Measurements from ENCODE around the gene PCK2. TPM values are rescaled to one million over a fixed set of nuclear protein-coding genes. Genes with fewer than 3 reads are reported as not detected.

Gene PCK2
- total RNA-seq, 1 donor from 2014 or later = 126 TPM

GRCh38 chr14:24076302-24076601, 17.9 kb upstream of the PCK2 start:
- no peaks in the 10 kb centered on the region for H3K9me3 Mint-ChIP-seq (ENCODE audit: low read depth)
- H3K27me3 Mint-ChIP-seq (ENCODE audit: low read depth) = peaks cover 25% of the 10 kb centered on the region
- no peaks in the 10 kb centered on the region for H3K36me3 Mint-ChIP-seq (ENCODE audit: low read depth)
- peaks cover 4% of the 10 kb centered on the region for H3K4me1 Mint-ChIP-seq (ENCODE audit: low read depth)
- H3K27ac Mint-ChIP-seq (ENCODE audit: unreplicated experiment) = no peak overlapping the region
- H3K4me3 Mint-ChIP-seq (ENCODE audit: unreplicated experiment) = no peak overlapping the region
- no peak for DNase-seq (ENCODE audit: low spot score)
- TF ChIP-seq CTCF (IDR thresholded peaks at IDR 0.05) = no peak

- no peak for DNase-seq (ENCODE audit: low spot score)
- Mint-ChIP-seq H3K27ac (ENCODE audit: unreplicated experiment) (no peak overlapping the region), H3K4me3 (ENCODE audit: unreplicated experiment) (no peak overlapping the region), H3K4me1 (ENCODE audit: low read depth) (peaks cover 7% of the 10 kb centered on the region), H3K9me3 (ENCODE audit: low read depth) (no peaks in the 10 kb centered on the region), H3K27me3 (ENCODE audit: low read depth) (peaks cover 28% of the 10 kb centered on the region), H3K36me3 (ENCODE audit: low read depth) (no peaks in the 10 kb centered on the region)
- no peak for TF ChIP-seq CTCF (IDR thresholded peaks at IDR 0.05)
Observed at GRCh38 chr14:24077086-24077485, 17.0 kb upstream of the PCK2 start.

GRCh38 chr14:24078146-24078545, 16.0 kb upstream of the PCK2 start:
- peaks cover 34% of the 10 kb centered on the region for H3K27me3 Mint-ChIP-seq (ENCODE audit: low read depth)

GRCh38 chr14:24079491-24080141, 14.5 kb upstream of the PCK2 start:
- peaks cover 36% of the 10 kb centered on the region for H3K27me3 Mint-ChIP-seq (ENCODE audit: low read depth)
- H3K9me3 Mint-ChIP-seq (ENCODE audit: low read depth) = no peaks in the 10 kb centered on the region
- no peak for DNase-seq (ENCODE audit: low spot score)
- no peak for TF ChIP-seq CTCF (IDR thresholded peaks at IDR 0.05)
- H3K36me3 Mint-ChIP-seq (ENCODE audit: low read depth) = no peaks in the 10 kb centered on the region
- peaks cover 8% of the 10 kb centered on the region for H3K4me1 Mint-ChIP-seq (ENCODE audit: low read depth)
- H3K4me3 Mint-ChIP-seq (ENCODE audit: unreplicated experiment) = no peak overlapping the region
- H3K27ac Mint-ChIP-seq (ENCODE audit: unreplicated experiment) = no peak overlapping the region

More at GRCh38 chr14:24078146-24078545, 16.0 kb upstream of the PCK2 start:
- H3K4me3 Mint-ChIP-seq (ENCODE audit: unreplicated experiment) = no peak overlapping the region
- H3K9me3 Mint-ChIP-seq (ENCODE audit: low read depth) = no peaks in the 10 kb centered on the region
- H3K36me3 Mint-ChIP-seq (ENCODE audit: low read depth) = no peaks in the 10 kb centered on the region
- no peak overlapping the region for H3K27ac Mint-ChIP-seq (ENCODE audit: unreplicated experiment)
- H3K4me1 Mint-ChIP-seq (ENCODE audit: low read depth) = peaks cover 8% of the 10 kb centered on the region
- TF ChIP-seq CTCF (IDR thresholded peaks at IDR 0.05) = no peak
- no peak for DNase-seq (ENCODE audit: low spot score)

- Mint-ChIP-seq H3K27me3 (ENCODE audit: low read depth) (peaks cover 32% of the 10 kb centered on the region), H3K9me3 (ENCODE audit: low read depth) (no peaks in the 10 kb centered on the region), H3K4me3 (ENCODE audit: unreplicated experiment) (peak overlapping the region; percentile 68), H3K4me1 (ENCODE audit: low read depth) (peaks cover 8% of the 10 kb centered on the region), H3K36me3 (ENCODE audit: low read depth) (no peaks in the 10 kb centered on the region), H3K27ac (ENCODE audit: unreplicated experiment) (no peak overlapping the region)
- no peak for TF ChIP-seq CTCF (IDR thresholded peaks at IDR 0.05)
- DNase-seq (ENCODE audit: low spot score) = no peak
Observed at GRCh38 chr14:24080142-24080530, 14.0 kb upstream of the PCK2 start.

Data from chondrocyte (in vitro differentiated cells).